Uterus (tissue), 2 donors: ENCODE results near the gene PLB1.

ENCODE experiments used
- POLR2A ChIP-seq, 2 donors: fragments of 450-650 bp; IDR thresholded peaks; one replicate each; pipeline ENCODE4 v1.6.1; 2016; ENCODE audit warnings: antibody characterized with exemption in 2 of 2, mild to moderate bottlenecking in 1 of 2, moderate library complexity in 1 of 2
- TF ChIP-seq, protein P1 (sequence below), 4 experiments: fragments of 200-600 bp in 2 of 4; fragments of 450-650 bp in 2 of 4; sonication (generic) in 2 of 4; IDR thresholded peaks; one replicate each; pipeline ENCODE4 v1.5.1; 2016 to 2019; ENCODE audit warnings: antibody characterized with exemption in 4 of 4, mild to moderate bottlenecking in 2 of 4, moderate library complexity in 1 of 4

GRCh38 chr2:28523902-28524301, 28.0 kb downstream of the PLB1 start:
- TF ChIP-seq, protein P1, sequence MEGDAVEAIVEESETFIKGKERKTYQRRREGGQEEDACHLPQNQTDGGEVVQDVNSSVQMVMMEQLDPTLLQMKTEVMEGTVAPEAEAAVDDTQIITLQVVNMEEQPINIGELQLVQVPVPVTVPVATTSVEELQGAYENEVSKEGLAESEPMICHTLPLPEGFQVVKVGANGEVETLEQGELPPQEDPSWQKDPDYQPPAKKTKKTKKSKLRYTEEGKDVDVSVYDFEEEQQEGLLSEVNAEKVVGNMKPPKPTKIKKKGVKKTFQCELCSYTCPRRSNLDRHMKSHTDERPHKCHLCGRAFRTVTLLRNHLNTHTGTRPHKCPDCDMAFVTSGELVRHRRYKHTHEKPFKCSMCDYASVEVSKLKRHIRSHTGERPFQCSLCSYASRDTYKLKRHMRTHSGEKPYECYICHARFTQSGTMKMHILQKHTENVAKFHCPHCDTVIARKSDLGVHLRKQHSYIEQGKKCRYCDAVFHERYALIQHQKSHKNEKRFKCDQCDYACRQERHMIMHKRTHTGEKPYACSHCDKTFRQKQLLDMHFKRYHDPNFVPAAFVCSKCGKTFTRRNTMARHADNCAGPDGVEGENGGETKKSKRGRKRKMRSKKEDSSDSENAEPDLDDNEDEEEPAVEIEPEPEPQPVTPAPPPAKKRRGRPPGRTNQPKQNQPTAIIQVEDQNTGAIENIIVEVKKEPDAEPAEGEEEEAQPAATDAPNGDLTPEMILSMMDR (IDR thresholded peaks at IDR 0.05) = no peak
- no peak for TF ChIP-seq POLR2A (IDR thresholded peaks at IDR 0.05)
